Measurements from ENCODE around the gene OMG. TPM values are rescaled to one million over a fixed set of nuclear protein-coding genes. Genes with fewer than 3 reads are reported as not detected.

The OMG gene
- polyA plus RNA-seq, 1 of the 3 experiments (the other 2 are of a cell fraction): 0.61 TPM

DNA sequence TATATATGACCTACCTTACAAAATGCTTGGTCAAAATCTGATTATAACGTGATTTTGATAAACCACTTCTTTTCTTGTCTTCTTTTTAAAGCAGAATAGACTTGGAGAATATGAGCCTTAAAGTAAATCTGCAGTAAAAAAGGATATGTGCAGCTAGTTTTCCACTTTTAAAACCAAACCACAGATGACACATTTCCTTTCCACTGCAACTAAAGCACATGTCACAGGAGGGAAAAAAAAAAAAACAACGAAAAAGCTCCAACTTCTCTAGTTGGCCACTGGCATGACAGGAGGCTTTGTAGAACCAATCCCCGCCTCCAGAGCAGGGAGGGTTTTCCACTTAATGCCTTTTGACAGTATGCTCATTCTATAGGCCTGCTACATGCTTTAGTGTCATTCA is 24.4 kb upstream of the OMG start, which contains the start of gene EVI2A (continued):
- TF ChIP-seq RCOR1 (IDR thresholded peaks at IDR 0.05; ENCODE audit: low read length) (no peak), ELF1 (IDR thresholded peaks at IDR 0.05) (no peak), TEAD4 (IDR thresholded peaks at IDR 0.05; ENCODE audit: borderline replicate concordance, insufficient read depth) (no peak), MXI1 (IDR thresholded peaks at IDR 0.05; ENCODE audit: low read depth, low read length) (no peak), CHD2 (IDR thresholded peaks at IDR 0.05; ENCODE audit: low read length, partially characterized antibody) (no peak), YY1 (IDR thresholded peaks at IDR 0.05; ENCODE audit: low read depth) (no peak), EP300 (IDR thresholded peaks at IDR 0.05; ENCODE audit: borderline replicate concordance in 1 of 2, low read depth in 1 of 2, low read length in 1 of 2) (peak in 1 of 2 experiments; percentile 56; a peak in 1 of 4 replicates), MEF2A (IDR thresholded peaks at IDR 0.05; ENCODE audit: borderline replicate concordance, low read depth) (no peak), GABPA (IDR thresholded peaks at IDR 0.05; ENCODE audit: low read depth) (no peak), RXRA (IDR thresholded peaks at IDR 0.05; ENCODE audit: borderline replicate concordance, low read depth) (no peak), RFX5 (IDR thresholded peaks at IDR 0.05; ENCODE audit: low read length) (no peak), SIN3A (IDR thresholded peaks at IDR 0.05; ENCODE audit: borderline replicate concordance, low read depth, low read length) (peak; percentile 76; the same call in 1 of the 2 replicates), FOXJ3 (CRISPR knock-in tag; IDR thresholded peaks at IDR 0.05) (no peak)
- TF ChIP-seq, protein P1, sequence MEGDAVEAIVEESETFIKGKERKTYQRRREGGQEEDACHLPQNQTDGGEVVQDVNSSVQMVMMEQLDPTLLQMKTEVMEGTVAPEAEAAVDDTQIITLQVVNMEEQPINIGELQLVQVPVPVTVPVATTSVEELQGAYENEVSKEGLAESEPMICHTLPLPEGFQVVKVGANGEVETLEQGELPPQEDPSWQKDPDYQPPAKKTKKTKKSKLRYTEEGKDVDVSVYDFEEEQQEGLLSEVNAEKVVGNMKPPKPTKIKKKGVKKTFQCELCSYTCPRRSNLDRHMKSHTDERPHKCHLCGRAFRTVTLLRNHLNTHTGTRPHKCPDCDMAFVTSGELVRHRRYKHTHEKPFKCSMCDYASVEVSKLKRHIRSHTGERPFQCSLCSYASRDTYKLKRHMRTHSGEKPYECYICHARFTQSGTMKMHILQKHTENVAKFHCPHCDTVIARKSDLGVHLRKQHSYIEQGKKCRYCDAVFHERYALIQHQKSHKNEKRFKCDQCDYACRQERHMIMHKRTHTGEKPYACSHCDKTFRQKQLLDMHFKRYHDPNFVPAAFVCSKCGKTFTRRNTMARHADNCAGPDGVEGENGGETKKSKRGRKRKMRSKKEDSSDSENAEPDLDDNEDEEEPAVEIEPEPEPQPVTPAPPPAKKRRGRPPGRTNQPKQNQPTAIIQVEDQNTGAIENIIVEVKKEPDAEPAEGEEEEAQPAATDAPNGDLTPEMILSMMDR (IDR thresholded peaks at IDR 0.05): no peak
- TF ChIP-seq, protein P2, sequence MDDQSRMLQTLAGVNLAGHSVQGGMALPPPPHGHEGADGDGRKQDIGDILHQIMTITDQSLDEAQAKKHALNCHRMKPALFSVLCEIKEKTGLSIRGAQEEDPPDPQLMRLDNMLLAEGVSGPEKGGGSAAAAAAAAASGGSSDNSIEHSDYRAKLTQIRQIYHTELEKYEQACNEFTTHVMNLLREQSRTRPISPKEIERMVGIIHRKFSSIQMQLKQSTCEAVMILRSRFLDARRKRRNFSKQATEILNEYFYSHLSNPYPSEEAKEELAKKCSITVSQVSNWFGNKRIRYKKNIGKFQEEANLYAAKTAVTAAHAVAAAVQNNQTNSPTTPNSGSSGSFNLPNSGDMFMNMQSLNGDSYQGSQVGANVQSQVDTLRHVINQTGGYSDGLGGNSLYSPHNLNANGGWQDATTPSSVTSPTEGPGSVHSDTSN (IDR thresholded peaks at IDR 0.05): peak; percentile 78
- TF ChIP-seq, protein P3, sequence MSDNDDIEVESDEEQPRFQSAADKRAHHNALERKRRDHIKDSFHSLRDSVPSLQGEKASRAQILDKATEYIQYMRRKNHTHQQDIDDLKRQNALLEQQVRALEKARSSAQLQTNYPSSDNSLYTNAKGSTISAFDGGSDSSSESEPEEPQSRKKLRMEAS (IDR thresholded peaks at IDR 0.05; ENCODE audit: low read depth): peak; percentile 94
- TF ChIP-seq, protein P4, sequence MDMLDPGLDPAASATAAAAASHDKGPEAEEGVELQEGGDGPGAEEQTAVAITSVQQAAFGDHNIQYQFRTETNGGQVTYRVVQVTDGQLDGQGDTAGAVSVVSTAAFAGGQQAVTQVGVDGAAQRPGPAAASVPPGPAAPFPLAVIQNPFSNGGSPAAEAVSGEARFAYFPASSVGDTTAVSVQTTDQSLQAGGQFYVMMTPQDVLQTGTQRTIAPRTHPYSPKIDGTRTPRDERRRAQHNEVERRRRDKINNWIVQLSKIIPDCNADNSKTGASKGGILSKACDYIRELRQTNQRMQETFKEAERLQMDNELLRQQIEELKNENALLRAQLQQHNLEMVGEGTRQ (IDR thresholded peaks at IDR 0.05; ENCODE audit: borderline replicate concordance, low read depth, low read length): no peak
- TF ChIP-seq, protein P5, sequence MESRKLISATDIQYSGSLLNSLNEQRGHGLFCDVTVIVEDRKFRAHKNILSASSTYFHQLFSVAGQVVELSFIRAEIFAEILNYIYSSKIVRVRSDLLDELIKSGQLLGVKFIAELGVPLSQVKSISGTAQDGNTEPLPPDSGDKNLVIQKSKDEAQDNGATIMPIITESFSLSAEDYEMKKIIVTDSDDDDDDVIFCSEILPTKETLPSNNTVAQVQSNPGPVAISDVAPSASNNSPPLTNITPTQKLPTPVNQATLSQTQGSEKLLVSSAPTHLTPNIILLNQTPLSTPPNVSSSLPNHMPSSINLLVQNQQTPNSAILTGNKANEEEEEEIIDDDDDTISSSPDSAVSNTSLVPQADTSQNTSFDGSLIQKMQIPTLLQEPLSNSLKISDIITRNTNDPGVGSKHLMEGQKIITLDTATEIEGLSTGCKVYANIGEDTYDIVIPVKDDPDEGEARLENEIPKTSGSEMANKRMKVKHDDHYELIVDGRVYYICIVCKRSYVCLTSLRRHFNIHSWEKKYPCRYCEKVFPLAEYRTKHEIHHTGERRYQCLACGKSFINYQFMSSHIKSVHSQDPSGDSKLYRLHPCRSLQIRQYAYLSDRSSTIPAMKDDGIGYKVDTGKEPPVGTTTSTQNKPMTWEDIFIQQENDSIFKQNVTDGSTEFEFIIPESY (IDR thresholded peaks at IDR 0.05; ENCODE audit: borderline replicate concordance, low read depth): no peak
- TF ChIP-seq, protein P6, sequence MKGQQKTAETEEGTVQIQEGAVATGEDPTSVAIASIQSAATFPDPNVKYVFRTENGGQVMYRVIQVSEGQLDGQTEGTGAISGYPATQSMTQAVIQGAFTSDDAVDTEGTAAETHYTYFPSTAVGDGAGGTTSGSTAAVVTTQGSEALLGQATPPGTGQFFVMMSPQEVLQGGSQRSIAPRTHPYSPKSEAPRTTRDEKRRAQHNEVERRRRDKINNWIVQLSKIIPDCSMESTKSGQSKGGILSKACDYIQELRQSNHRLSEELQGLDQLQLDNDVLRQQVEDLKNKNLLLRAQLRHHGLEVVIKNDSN (IDR thresholded peaks at IDR 0.05; ENCODE audit: borderline replicate concordance, low read depth): no peak
- TF ChIP-seq, protein P7, sequence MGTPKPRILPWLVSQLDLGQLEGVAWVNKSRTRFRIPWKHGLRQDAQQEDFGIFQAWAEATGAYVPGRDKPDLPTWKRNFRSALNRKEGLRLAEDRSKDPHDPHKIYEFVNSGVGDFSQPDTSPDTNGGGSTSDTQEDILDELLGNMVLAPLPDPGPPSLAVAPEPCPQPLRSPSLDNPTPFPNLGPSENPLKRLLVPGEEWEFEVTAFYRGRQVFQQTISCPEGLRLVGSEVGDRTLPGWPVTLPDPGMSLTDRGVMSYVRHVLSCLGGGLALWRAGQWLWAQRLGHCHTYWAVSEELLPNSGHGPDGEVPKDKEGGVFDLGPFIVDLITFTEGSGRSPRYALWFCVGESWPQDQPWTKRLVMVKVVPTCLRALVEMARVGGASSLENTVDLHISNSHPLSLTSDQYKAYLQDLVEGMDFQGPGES (IDR thresholded peaks at IDR 0.05; ENCODE audit: low read depth, low read length): no peak

Data from SK-N-SH (cell line).